Kidney epithelial cell (primary cell): ENCODE results near the gene SUSD2. TPM values are rescaled to one million over a fixed set of nuclear protein-coding genes. Genes with fewer than 3 reads are reported as not detected.

Experiments
- DNase-seq: peaks from one replicate; pipeline ENCODE4 v3.0.0-alpha.2; 2010; ENCODE audit warnings: low read depth
- H3K27me3 ChIP-seq: 2 replicates; pipeline ENCODE4 v1.6.0; 2011; ENCODE audit warnings: low read length; ENCODE audit not compliant: control insufficient read depth, insufficient read depth
- H3K36me3 ChIP-seq: 2 replicates; pipeline ENCODE4 v1.5.1; 2011; ENCODE audit warnings: low read length; ENCODE audit not compliant: control insufficient read depth, insufficient read depth
- H3K4me3 ChIP-seq: 2 replicates; pipeline ENCODE4 v1.5.1; 2011; ENCODE audit warnings: low read depth, mild to moderate bottlenecking, control low read depth, low read length
- total RNA-seq: library from RNA; depleted of rRNA; stranded (reverse); fragments of >200 nt; gene quantifications from 2 replicates; pipeline ENCODE4 v1.2.3, GENCODE V29; 2015
- TF ChIP-seq, protein P1 (sequence below): IDR thresholded peaks from 2 replicates; pipeline ENCODE4 v1.5.1; 2011; ENCODE audit warnings: mild to moderate bottlenecking, moderate library complexity, low read length, control low read depth, inconsistent platforms; ENCODE audit not compliant: insufficient read depth, poor library complexity, severe bottlenecking

The SUSD2 gene
- total RNA-seq, 1 donor from 2014 or later = 0.17 TPM

GRCh38 chr22:24138649-24139420, 42.5 kb upstream of the SUSD2 start:
- no peak for DNase-seq
- no peak overlapping the region for H3K4me3 ChIP-seq
- TF ChIP-seq, protein P1, sequence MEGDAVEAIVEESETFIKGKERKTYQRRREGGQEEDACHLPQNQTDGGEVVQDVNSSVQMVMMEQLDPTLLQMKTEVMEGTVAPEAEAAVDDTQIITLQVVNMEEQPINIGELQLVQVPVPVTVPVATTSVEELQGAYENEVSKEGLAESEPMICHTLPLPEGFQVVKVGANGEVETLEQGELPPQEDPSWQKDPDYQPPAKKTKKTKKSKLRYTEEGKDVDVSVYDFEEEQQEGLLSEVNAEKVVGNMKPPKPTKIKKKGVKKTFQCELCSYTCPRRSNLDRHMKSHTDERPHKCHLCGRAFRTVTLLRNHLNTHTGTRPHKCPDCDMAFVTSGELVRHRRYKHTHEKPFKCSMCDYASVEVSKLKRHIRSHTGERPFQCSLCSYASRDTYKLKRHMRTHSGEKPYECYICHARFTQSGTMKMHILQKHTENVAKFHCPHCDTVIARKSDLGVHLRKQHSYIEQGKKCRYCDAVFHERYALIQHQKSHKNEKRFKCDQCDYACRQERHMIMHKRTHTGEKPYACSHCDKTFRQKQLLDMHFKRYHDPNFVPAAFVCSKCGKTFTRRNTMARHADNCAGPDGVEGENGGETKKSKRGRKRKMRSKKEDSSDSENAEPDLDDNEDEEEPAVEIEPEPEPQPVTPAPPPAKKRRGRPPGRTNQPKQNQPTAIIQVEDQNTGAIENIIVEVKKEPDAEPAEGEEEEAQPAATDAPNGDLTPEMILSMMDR = no peak
- H3K27me3 ChIP-seq = no peaks in the 10 kb centered on the region
- no peaks in the 10 kb centered on the region for H3K36me3 ChIP-seq

GRCh38 chr22:24140357-24140756, 40.9 kb upstream of the SUSD2 start:
- H3K4me3 ChIP-seq = no peak overlapping the region
- no peak for DNase-seq
- TF ChIP-seq, protein P1 = no peak
- no peaks in the 10 kb centered on the region for H3K27me3 ChIP-seq
- H3K36me3 ChIP-seq = no peaks in the 10 kb centered on the region

- Histone ChIP-seq H3K27me3 (no peaks in the 10 kb centered on the region), H3K4me3 (no peak overlapping the region), H3K36me3 (no peaks in the 10 kb centered on the region)
- TF ChIP-seq, protein P1 = no peak
- no peak for DNase-seq
Measured at GRCh38 chr22:24141586-24141985, 39.7 kb upstream of the SUSD2 start.

GRCh38 chr22:24142241-24142640, 39.0 kb upstream of the SUSD2 start:
- H3K27me3 ChIP-seq = no peaks in the 10 kb centered on the region
- H3K4me3 ChIP-seq = no peak overlapping the region
- TF ChIP-seq, protein P1 = no peak
- H3K36me3 ChIP-seq = no peaks in the 10 kb centered on the region
- no peak for DNase-seq

DNA sequence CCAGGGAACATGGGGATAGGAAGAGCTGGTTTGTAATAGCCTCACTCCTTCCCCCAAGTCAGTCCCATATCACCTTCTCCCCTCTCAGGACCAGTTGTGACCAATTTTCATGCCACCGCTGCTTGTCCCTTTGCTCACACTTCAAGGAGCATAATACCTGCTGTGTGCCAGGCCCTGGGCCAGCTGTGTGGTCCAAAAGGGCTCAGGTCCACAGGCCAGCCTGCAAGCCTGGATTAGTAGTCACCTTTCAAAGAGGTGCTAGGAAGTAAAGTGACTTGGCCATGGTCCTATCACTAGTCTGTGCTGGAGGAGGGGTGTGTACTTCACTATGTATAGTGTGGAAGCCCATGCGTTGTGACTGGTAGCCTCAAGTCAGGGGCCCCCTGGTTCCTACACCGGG, 38.5 kb upstream of the SUSD2 start:
- Histone ChIP-seq H3K27me3 (no peaks in the 10 kb centered on the region), H3K36me3 (no peaks in the 10 kb centered on the region), H3K4me3 (no peak overlapping the region)
- no peak for DNase-seq
- TF ChIP-seq, protein P1 = no peak
